HG03045 (cell line): Measurements from ENCODE around the gene CHD2.

Experiments used
- ATAC-seq: cut with Tn5 transposase; IDR thresholded peaks from one replicate; pipeline ENCODE4 v1.9.1; 2021; ENCODE audit warnings: mild to moderate bottlenecking, moderate library complexity; ENCODE audit not compliant: unreplicated experiment

Gene CHD2

DNA sequence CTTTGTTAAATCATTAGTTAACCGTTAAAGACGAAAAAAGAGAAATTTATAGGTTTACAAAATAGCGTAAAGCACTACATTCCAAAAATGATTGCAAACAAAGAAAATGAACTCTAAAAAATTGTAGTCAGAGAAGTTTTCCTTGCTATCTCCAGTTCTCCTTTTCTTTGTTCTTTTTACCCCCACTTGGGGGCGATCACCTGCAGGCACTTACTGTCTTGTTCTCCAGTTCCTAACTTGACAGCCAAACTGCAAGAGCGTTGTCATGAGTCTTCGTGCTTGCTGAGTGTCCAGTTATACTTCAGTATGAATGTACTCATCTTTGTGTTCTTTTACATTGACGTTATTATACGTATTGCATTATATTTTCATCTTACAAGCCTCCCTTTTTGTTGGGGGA, 54.5 kb downstream of the CHD2 start:
- ATAC-seq, result no peak

DNA sequence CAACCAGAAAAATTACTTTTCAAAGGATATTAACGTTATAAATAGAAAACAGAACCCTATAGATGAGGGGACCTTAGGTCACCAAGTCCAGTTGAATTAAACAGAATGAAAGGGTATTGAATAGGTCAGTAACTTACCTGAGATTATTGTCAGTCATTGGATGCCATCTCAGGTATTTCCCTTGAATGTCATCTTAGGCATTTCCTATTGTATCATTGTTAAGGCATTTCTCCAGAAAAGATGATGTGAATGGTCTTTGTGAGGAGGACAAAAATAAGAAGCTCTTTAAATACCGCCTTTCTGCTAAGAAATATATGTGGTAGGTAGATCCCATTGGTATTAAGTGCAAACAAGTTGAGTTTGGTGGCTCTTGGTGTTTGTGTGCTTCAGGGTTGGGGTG, 55.6 kb downstream of the CHD2 start:
- no peak for ATAC-seq

- ATAC-seq, result no peak
Observed at GRCh38 chr15:92958105-92958504, 58.0 kb downstream of the CHD2 start.

- no peak for ATAC-seq
Observed at GRCh38 chr15:92959219-92959618, 59.1 kb downstream of the CHD2 start.

GRCh38 chr15:92960996-92961681, 61.0 kb downstream of the CHD2 start:
- ATAC-seq, result no peak

DNA sequence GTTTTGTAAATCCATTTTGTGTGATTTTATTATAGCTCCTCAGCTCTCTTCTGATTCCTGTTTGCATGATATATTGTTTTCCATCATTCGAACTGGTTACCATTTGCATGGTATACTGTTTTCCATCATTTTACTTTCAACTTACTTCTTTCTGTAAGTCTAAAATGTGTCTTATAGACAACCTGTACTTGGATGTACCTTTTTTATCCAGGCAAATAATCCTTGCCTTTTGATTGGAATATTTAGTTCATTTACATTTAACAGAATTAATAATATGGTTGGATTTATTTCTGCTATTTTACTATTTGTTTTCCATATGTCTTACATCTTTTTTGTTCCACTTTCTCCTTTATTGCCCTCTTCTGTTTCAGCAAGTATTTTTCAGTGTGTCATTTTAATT, 62.8 kb downstream of the CHD2 start:
- ATAC-seq, result no peak

- no peak for ATAC-seq
Observed at GRCh38 chr15:92963794-92964193, 63.7 kb downstream of the CHD2 start.

DNA sequence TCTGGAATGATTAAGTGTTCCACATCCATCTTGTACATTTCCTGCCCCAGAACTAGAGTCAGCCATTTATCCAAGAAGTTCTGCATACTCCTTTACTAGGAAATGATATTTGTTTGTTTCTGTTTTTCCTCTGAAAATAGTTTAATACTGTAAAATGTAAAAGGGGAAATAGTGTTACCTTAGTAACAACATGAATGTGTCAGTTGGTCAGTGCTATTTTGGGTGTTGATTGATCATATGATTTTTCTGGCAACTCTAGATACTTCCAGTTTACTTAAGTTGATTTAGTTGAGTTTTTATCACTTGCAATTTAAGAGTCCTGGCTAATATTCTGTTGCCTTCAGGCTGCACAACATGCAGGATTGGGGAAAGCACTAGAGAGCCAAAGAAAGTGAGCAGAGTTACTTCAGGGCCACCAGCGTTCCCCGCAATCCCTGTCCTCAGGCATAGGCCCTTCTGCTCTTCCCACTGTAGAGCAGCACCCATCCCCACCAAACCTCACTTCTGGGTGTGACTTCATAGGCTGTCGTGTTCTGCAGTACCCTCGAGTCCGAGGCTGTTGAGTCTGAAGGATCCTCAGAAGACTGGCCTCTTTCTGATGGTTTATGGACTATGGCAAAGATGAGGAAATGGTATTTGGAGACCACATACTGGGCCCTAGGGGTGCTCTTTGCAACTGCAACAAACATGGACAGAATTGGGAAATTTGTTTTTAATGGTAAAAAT, 69.0 kb downstream of the CHD2 start:
- no peak for ATAC-seq

DNA sequence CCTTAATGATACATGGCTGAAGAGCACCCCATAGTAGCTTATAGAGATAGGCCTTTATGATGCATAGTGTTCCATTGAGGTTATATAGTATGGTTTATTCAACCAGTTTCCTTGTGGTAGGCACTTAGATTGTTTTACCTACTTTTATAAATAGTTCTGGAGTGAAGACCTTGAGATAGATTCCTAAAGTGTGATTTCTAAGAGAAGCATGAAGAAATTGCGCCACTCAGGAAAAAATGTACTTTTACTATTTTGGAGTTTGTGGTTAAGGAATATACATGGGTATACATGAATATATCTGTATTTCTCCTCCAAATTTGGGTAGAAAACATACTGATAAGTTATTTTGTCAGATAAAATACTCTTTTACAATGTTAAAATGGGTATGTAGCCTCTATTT, 70.5 kb downstream of the CHD2 start:
- no peak for ATAC-seq

DNA sequence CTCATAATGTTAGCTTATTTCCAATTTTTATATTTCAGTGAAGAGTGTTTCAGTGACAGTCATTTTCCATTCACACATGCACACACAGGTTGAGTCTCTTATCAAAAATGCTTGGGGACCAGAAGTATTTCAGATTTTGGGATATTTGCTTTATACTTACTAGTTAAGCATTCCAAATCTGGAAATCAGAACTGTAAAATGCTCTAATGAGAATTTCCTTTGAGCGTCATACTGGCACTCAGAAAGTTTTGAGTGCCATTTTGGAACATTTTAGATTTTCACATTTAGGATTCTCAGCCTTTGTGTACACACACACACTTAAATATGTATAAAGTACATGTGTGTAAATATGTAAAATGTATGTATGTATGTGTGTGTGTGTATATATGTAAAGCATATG, 71.0 kb downstream of the CHD2 start:
- no peak for ATAC-seq

DNA sequence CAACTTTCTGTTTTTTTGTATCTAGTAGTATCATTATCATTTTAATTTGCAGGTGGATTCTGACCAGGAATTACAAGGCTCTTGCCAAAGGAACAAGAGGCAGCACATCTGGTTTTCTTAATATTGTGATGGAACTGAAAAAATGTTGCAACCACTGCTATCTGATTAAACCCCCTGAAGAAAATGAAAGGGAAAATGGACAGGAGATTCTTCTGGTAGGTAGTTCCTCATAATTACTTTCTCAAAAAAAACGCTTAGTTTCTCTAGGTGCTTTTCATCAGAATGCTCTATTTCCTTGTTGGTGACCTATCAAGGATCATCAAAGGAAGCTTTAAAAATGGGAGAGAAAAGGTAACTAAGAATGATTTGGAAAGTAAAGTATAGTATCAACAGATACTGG, 71.6 kb downstream of the CHD2 start:
- no peak for ATAC-seq

GRCh38 chr15:92974183-92974915, 74.2 kb downstream of the CHD2 start:
- no peak for ATAC-seq

GRCh38 chr15:92979011-92979701, 79.0 kb downstream of the CHD2 start:
- no peak for ATAC-seq

DNA sequence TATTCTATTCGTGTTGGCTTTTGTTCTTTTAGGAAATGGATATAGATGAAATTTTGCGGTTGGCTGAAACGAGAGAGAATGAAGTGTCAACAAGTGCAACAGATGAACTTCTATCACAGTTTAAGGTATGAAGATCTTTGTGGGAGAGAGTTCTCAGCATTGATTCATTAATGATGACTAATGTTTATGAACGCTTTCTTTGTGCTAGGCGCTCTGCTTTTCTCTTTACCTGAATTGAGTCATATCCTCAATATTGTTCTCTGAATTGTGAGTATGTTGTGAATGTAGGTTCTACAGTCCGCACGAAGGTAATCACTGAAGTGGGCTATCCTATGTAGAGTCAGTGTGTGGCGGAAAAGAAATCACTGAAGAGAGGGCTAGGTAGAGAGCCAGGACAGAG, 81.2 kb downstream of the CHD2 start:
- no peak for ATAC-seq

DNA sequence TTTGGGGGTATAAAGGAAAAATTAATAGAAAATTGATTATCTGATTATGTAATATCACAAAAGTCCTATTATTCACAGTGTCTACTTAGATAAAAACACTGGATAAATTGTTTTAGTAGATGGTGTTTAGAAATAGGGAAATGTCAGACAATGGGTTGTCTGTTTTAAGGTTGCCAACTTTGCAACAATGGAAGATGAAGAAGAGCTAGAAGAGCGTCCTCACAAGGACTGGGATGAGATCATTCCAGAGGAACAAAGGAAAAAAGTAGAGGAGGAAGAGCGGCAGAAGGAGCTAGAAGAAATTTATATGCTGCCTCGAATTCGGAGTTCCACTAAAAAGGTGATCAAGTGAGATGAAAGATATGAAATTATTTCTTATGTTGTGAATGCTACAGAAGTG, 84.0 kb downstream of the CHD2 start:
- no peak for ATAC-seq

- no peak for ATAC-seq
Observed at GRCh38 chr15:92989470-92989869, 89.3 kb downstream of the CHD2 start.

DNA sequence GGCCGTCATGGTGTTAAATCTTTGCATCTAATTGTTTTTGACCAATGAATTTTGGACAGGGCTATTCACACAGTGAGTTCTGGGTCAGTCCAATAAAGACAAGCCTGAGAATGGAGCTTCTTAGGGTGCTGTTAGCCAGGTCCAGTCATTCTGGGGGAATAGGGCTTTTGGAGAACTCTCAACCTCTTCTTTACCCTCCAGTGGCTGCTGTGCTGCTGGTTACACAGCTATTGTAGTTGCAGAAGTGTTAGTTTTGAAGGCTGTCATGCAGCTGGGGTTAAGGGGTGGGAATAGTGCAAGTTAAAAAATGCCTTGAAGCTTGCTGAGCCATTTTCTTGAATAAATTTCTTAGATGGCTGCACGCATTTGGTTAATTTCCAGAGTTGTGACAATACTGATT, 89.9 kb downstream of the CHD2 start:
- no peak for ATAC-seq

GRCh38 chr15:92992720-92993119, 92.6 kb downstream of the CHD2 start:
- ATAC-seq, result no peak

DNA sequence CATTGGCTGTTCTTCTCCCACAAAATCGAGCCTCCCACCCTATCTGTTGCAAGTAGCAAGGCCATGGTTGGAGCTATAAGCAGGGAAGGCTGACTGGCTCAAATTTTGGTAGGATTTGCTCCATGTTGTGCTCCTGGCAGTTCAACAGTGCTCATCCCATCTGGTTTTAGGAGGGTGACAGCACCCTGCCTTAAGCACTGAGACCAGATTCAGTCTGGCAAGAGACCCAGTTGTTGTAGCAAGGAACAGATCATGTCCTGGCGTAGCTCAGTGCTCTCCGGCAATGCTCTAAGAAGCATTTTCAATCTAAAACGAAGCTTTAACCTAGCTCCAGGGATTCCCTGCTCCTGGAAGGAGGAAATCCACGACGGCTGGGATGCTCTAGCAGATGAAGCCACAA, 97.7 kb downstream of the CHD2 start:
- no peak for ATAC-seq

- no peak for ATAC-seq
Observed at GRCh38 chr15:93001156-93001555, 101.0 kb downstream of the CHD2 start.

DNA sequence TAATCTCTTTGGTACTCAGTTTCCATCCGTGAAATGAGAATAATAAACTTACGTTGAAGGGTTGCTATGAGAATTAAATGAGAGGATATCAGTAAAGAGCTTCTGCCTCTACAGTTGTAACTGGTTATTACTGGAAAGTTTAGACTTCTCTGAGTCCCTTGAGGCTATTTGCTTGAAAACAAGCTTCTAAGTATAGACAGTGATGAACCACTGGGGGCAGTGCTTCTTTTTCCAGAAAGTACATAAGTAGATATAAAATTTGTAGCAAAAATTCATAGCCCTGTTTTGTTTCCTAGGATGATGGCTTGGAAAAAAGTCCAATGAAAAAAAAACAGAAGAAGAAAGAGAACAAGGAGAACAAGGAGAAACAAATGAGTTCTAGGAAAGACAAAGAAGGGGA, 101.8 kb downstream of the CHD2 start:
- ATAC-seq, result no peak

DNA sequence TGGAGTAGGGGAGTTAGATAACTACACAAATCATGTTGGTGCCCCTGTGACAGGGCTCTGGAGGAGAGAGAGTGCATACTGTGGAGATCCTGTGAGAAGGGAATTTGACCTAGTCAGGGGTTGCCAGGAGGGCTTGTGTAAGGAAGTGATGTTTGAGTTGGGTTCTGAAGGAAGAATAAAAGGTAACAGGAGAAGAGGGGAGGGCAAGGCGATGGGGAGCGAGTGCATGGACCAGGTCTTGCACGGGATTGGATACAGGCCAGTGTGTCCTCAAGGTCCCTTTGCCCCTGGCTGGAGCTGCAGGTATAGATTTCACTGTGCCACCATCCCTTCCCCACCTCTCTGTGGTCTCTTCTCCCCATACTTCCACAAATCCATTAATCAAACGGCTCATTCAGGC, 105.0 kb downstream of the CHD2 start:
- ATAC-seq, result no peak
